ENCODE results near the gene RREB1. TPM values are rescaled to one million over a fixed set of nuclear protein-coding genes. Genes with fewer than 3 reads are reported as not detected.

Gene RREB1
- total and polyA plus RNA-seq, 2 of the 4 experiments (the other 2 are of a cell fraction): 8.4 to 14.5 TPM

- Histone ChIP-seq H3K4me1 (ENCODE audit: control insufficient read depth, insufficient read depth, low read length) (peaks cover 6% of the 10 kb centered on the region), H4K20me1 (ENCODE audit: insufficient read depth, low read length) (peaks cover 82% of the 10 kb centered on the region), H3K27ac (ENCODE audit: insufficient read depth, low read length) (no peak overlapping the region), H4K91ac (ENCODE audit: insufficient read depth, low read depth, low read length) (no peak overlapping the region), H3K23ac (ENCODE audit: low read depth, low read length) (no peak overlapping the region), H2BK15ac (ENCODE audit: low read depth, low read length) (no peak overlapping the region), H3K4me3 (ENCODE audit: insufficient read depth, low read depth, low read length) (no peak overlapping the region), H2AK9ac (replicated peaks; ENCODE audit: low read depth, low read length, poor library complexity) (no peak overlapping the region), H3K36me3 (ENCODE audit: control insufficient read depth, insufficient read depth, low read length) (no peaks in the 10 kb centered on the region; the same call in 1 of the 2 replicates), H3K79me1 (ENCODE audit: low read depth in 1 of 2, low read length in 2 of 2) (peaks cover 25 to 81% of the 10 kb centered on the region in 2 experiments), H3K18ac (ENCODE audit: low read depth, low read length) (no peak overlapping the region), H4K8ac (ENCODE audit: low read depth in 2 of 2, low read length in 2 of 2) (no peak overlapping the region), H2AFZ (replicated peaks; ENCODE audit: low read length, poor library complexity) (no peak overlapping the region), H3K9me1 (ENCODE audit: insufficient read depth, low read length) (peaks cover 30% of the 10 kb centered on the region), H3K56ac (ENCODE audit: extremely low read depth, insufficient read depth, low read length) (no peak overlapping the region), H2AK5ac (ENCODE audit: low read depth, low read length) (no peak overlapping the region), H3K9ac (ENCODE audit: low read depth, low read length) (no peak overlapping the region), H2BK120ac (ENCODE audit: low read depth, low read length) (no peak overlapping the region), H3K4ac (ENCODE audit: low read depth, low read length) (no peak overlapping the region; the same call in 1 of the 2 replicates), H3K9me3 (ENCODE audit: control insufficient read depth, insufficient read depth, low read length) (no peaks in the 10 kb centered on the region), H3K4me2 (ENCODE audit: low read depth, low read length) (no peak overlapping the region), H2BK5ac (ENCODE audit: low read depth, low read length, poor library complexity, severe bottlenecking) (no peak overlapping the region), H3K27me3 (ENCODE audit: control insufficient read depth, insufficient read depth, low read length) (no peaks in the 10 kb centered on the region), H4K5ac (ENCODE audit: low read depth, low read length) (no peak overlapping the region), H2BK20ac (ENCODE audit: low read depth, low read length) (no peak overlapping the region), H3K14ac (replicated peaks; ENCODE audit: low read depth, low read length) (0 out of 2 replicates have a peak overlapping the region, but pooled peaks have one; percentile 35)
- TF ChIP-seq RCOR1 (IDR thresholded peaks at IDR 0.05; ENCODE audit: insufficient replicate concordance, low read length) (no peak), MXI1 (IDR thresholded peaks at IDR 0.05; ENCODE audit: borderline replicate concordance, low read depth, low read length) (no peak), CTCF (conservative IDR thresholded peaks at IDR 0.05; ENCODE audit: low read depth, low read length) (no peak), ELK1 (IDR thresholded peaks at IDR 0.05; ENCODE audit: borderline replicate concordance, low read depth, low read length) (no peak), RAD21 (IDR thresholded peaks at IDR 0.05; ENCODE audit: low read length) (no peak), SMC3 (IDR thresholded peaks at IDR 0.05; ENCODE audit: low read depth, low read length) (no peak)
- dilution Hi-C loops (cut with HindIII; ENCODE audit: low sequenced_read_pairs, unreplicated experiment) (no loop called here), in situ Hi-C loops (cut with MboI; ENCODE audit: low sequenced_read_pairs) (no loop called here), intact Hi-C loops (cut with micrococcal nuclease) (no loop called here)
- ATAC-seq (ENCODE audit: low read depth): no peak
- ChIA-PET CTCF (no interaction called here), POLR2A (ENCODE audit: unreplicated experiment) (no interaction called here)
- 100% methylated on average over 2 of the region's 6 CpGs; no CpG with 5 or more reads in 1 of the 2 experiments for WGBS, 2 experiments (ENCODE audit: extremely low coverage in 2 of 2, insufficient read length in 1 of 2)
- no peak for DNase-seq
- BruUV-seq (replicated peaks): no TSS peak
Measured at GRCh38 chr6:7129360-7129759, 21.6 kb downstream of the RREB1 start.
